Lung (tissue), 12 donors: ENCODE data around the gene CBX3. TPM values are rescaled to one million over a fixed set of nuclear protein-coding genes. Genes with fewer than 3 reads are reported as not detected.

Source experiments
- ATAC-seq: fragments of 200-7000 bp; cut with Tn5 transposase; one replicate; pipeline ENCODE4 v1.9.1; 2020; ENCODE audit warnings: moderate number of reproducible peaks; ENCODE audit not compliant: insufficient read depth, low FRiP score
- DNase-seq, 3 donors: peaks; one replicate each; pipeline ENCODE4 v3.0.0-alpha.2; 2013 to 2017
- H3K27ac ChIP-seq, 2 donors: one replicate each; pipeline ENCODE4 v1.5.1; 2013; ENCODE audit warnings: mild to moderate bottlenecking in 2 of 2, moderate library complexity in 2 of 2, control low read depth in 1 of 2, inconsistent platforms in 1 of 2, low read depth in 1 of 2, low read length in 1 of 2
- H3K27me3 ChIP-seq, 3 donors: one replicate each; pipeline ENCODE4 v1.5.1; 2013; ENCODE audit warnings: low read length in 2 of 3; ENCODE audit not compliant: control insufficient read depth in 3 of 3, insufficient read depth in 3 of 3
- H3K36me3 ChIP-seq, 4 donors: one replicate each; pipeline ENCODE4 v1.5.1; 2013; ENCODE audit warnings: low read length in 4 of 4, mild to moderate bottlenecking in 1 of 4, moderate library complexity in 1 of 4; ENCODE audit not compliant: control insufficient read depth in 4 of 4, insufficient read depth in 4 of 4
- H3K4me1 ChIP-seq, 5 donors: one replicate each; pipeline ENCODE4 v1.5.1; 2013; ENCODE audit warnings: low read length in 5 of 5, mild to moderate bottlenecking in 2 of 5, moderate library complexity in 1 of 5; ENCODE audit not compliant: control insufficient read depth in 5 of 5, insufficient read depth in 5 of 5
- H3K4me3 ChIP-seq: one replicate; pipeline ENCODE4 v1.5.1; 2013; ENCODE audit warnings: mild to moderate bottlenecking, control low read depth, moderate library complexity
- H3K9ac ChIP-seq, 2 donors: one replicate each; pipeline ENCODE4 v1.5.1; 2013; ENCODE audit warnings: low read length in 2 of 2, control low read depth in 1 of 2; ENCODE audit not compliant: insufficient read depth in 1 of 2
- H3K9me3 ChIP-seq, 4 donors: one replicate each; pipeline ENCODE4 v1.5.1; 2013; ENCODE audit warnings: low read length in 3 of 4, mild to moderate bottlenecking in 1 of 4, moderate library complexity in 1 of 4; ENCODE audit not compliant: control insufficient read depth in 4 of 4, insufficient read depth in 3 of 4
- WGBS, 2 donors: extraction: QIAGEN DNeasy Blood & Tissue Kit; methylation state at CpG; one replicate each; pipeline ENCODE4 v1.1.7; 2013; 5-methylcytosine and 5-hydroxymethylcytosine counted together
- polyA plus RNA-seq, 2 donors: library from polyadenylated mRNA; stranded (reverse); fragments of 200-250 nt; gene quantifications; one replicate each; pipeline ENCODE4 v1.2.1, GENCODE V29; 2013
- total RNA-seq, 2 donors: library from RNA; depleted of rRNA in 1 of 2; stranded (reverse); fragments of >200 nt in 1 of 2; gene quantifications; one replicate each; pipeline ENCODE4 v1.2.1, GENCODE V29; 2014 to 2021
- TF ChIP-seq, protein P1 (sequence below): IDR thresholded peaks from 2 replicates; pipeline ENCODE4 v1.5.1; 2012; ENCODE audit warnings: mild to moderate bottlenecking; ENCODE audit errors: control extremely low read depth, extremely low read depth
- donor health status: control.
- donor health status: control.
- donor health status: Bipolar disorder and iron deficiency.
- donor health status: healthy.
- donor health status: DM: yes; HTN: yes; CAD: no.

Gene CBX3
- total and polyA plus RNA-seq, 4 donors = 77.7 to 136 (median 94.9) TPM

DNA sequence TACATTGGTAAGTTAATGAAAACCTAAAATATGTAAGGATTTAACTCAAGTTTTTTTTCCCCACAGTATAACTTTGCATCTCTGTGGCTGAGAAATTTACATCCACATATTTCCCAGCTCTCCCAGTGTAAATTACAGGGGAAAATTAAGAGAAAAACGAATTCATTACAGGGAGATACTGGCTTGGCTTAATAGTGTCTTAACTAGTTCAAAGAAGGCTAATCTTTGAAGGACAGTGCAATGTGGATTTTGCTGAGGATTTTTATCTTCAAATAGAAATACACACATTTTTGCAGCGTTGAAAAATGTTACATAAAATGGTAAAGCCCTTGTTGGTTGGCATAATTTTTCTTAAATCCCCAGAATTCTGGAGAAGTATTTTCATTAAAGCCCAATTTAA is 1.5 kb downstream of the CBX3 start:
- no peak for ATAC-seq
- WGBS, 2 donors = 5 to 11% methylated on average over 2 of the region's 2 CpGs
- Histone ChIP-seq H3K27ac (no peak overlapping the region), H3K4me1 (peaks cover 1 to 27% (median 4%) of the 10 kb centered on the region in 5 donors), H3K9me3 (no peaks in the 10 kb centered on the region), H3K36me3 (peaks cover 5 to 23% (median 8%) of the 10 kb centered on the region in 4 donors), H3K4me3 (no peak overlapping the region), H3K27me3 (no peaks in the 10 kb centered on the region), H3K9ac (peak overlapping the region; percentile 77 to 88)
- TF ChIP-seq, protein P1, sequence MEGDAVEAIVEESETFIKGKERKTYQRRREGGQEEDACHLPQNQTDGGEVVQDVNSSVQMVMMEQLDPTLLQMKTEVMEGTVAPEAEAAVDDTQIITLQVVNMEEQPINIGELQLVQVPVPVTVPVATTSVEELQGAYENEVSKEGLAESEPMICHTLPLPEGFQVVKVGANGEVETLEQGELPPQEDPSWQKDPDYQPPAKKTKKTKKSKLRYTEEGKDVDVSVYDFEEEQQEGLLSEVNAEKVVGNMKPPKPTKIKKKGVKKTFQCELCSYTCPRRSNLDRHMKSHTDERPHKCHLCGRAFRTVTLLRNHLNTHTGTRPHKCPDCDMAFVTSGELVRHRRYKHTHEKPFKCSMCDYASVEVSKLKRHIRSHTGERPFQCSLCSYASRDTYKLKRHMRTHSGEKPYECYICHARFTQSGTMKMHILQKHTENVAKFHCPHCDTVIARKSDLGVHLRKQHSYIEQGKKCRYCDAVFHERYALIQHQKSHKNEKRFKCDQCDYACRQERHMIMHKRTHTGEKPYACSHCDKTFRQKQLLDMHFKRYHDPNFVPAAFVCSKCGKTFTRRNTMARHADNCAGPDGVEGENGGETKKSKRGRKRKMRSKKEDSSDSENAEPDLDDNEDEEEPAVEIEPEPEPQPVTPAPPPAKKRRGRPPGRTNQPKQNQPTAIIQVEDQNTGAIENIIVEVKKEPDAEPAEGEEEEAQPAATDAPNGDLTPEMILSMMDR = no peak
- DNase-seq = no peak

DNA sequence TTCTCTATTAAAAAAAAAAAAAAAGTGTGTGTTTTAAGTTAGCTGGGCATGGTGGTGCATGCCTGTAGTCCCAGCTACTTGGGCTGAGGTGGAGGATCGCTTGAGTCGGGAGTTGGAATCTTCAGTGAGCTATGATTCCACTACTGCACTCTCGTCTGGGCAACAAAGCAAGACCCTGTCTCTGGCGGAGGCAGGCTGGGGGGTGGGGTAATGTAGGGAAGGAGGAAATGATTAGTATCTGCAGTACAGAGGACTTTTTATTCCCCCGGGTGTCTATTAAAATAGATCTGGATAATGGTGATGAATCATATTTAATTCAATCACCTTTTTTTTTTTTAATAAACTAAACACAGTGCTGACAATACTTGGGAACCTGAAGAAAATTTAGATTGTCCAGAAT is 6.5 kb downstream of the CBX3 start:
- H3K27ac ChIP-seq = no peak overlapping the region
- no peaks in the 10 kb centered on the region for H3K9me3 ChIP-seq
- ATAC-seq (no peak), DNase-seq (no peak)
- 78 to 83% methylated on average over 5 of the region's 5 CpGs for WGBS, 2 donors
- H3K4me1 ChIP-seq = peaks cover 1 to 25% (median 4%) of the 10 kb centered on the region in 5 donors
- no peak overlapping the region for H3K9ac ChIP-seq
- no peaks in the 10 kb centered on the region for H3K27me3 ChIP-seq
- H3K36me3 ChIP-seq = peaks cover 23 to 29% (median 25%) of the 10 kb centered on the region in 4 donors
- TF ChIP-seq, protein P1 = no peak
- H3K4me3 ChIP-seq = no peak overlapping the region

DNA sequence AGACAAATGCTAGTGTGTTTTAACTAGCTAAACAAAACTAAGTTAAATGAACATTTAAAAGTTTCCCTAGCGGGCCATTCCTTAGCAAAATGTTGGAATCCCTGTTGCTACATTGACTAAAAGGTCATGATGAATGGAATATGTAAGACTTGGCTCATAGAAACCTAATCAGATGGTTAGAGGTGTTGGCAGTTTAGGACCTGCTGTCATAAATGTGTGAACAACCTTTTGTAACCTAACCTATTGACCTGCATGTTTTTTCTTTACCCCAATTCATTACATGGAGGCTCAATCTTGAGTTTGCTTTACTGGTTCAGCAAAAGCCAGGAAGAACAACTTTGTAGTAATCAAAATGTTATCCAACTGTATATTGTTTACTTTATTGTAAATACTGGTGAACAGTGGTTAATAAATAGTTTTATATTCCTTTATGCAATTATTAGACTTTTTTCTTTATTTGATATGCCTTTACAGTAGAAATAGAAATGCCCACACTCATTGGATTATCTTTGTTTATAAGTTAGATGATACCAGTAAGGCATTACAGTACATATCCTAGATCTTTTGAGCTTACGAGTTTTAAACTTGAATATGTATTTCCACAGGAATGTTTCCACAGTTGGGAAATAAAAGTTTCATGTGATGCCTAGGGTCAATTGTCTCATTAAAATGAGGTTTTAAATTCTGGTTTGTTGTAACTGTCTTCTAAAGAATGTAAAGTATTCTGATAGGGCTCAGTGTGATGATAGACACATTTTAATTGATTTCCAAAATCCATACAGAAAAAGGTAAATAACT is 11.6 kb downstream of the CBX3 start:
- ATAC-seq (no peak), DNase-seq (no peak)
- H3K36me3 ChIP-seq = peaks cover 15 to 23% (median 19%) of the 10 kb centered on the region in 4 donors
- H3K4me1 ChIP-seq = no peaks in the 10 kb centered on the region
- TF ChIP-seq, protein P1 = no peak
- WGBS, 2 donors = 88 to 94% methylated on average over 2 of the region's 2 CpGs
- H3K27me3 ChIP-seq = no peaks in the 10 kb centered on the region
- H3K9ac ChIP-seq = no peak overlapping the region
- H3K4me3 ChIP-seq = no peak overlapping the region
- H3K9me3 ChIP-seq = no peaks in the 10 kb centered on the region
- no peak overlapping the region for H3K27ac ChIP-seq
